Ishikawa (cell line): ENCODE results near the gene PTPRA.

ENCODE experiments used
- CEBPB ChIP-seq: IDR thresholded peaks from 2 replicates; pipeline ENCODE4 v1.6.1; 2012
- EP300 ChIP-seq: IDR thresholded peaks from 2 replicates; pipeline ENCODE4 v1.6.1; 2012; ENCODE audit warnings: borderline replicate concordance
- FOXM1 ChIP-seq: IDR thresholded peaks from 2 replicates; pipeline ENCODE4 v1.6.1; 2012; ENCODE audit warnings: low read depth, borderline replicate concordance
- NFIC ChIP-seq: IDR thresholded peaks from 2 replicates; pipeline ENCODE4 v1.6.1; 2012
- ZBTB7A ChIP-seq: IDR thresholded peaks from 2 replicates; pipeline ENCODE4 v1.6.1; 2012; ENCODE audit warnings: low read depth
- TF ChIP-seq, protein P1 (sequence below): IDR thresholded peaks from 2 replicates; pipeline ENCODE4 v1.6.1; 2012

- no peak for TF ChIP-seq FOXM1
- no peak for TF ChIP-seq EP300
- TF ChIP-seq, protein P1, sequence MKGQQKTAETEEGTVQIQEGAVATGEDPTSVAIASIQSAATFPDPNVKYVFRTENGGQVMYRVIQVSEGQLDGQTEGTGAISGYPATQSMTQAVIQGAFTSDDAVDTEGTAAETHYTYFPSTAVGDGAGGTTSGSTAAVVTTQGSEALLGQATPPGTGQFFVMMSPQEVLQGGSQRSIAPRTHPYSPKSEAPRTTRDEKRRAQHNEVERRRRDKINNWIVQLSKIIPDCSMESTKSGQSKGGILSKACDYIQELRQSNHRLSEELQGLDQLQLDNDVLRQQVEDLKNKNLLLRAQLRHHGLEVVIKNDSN = no peak
- no peak for TF ChIP-seq CEBPB
- no peak for TF ChIP-seq ZBTB7A
- TF ChIP-seq NFIC = no peak
Observed at GRCh38 chr20:2921506-2921905, 48.2 kb downstream of the PTPRA start.
